HEK293T (cell line): Measurements from ENCODE around the gene TPSB2.

ENCODE experiments used
- BHLHE40 ChIP-seq: fragments of 450-650 bp; IDR thresholded peaks from 2 replicates; pipeline ENCODE4 v1.6.1; 2016; ENCODE audit warnings: mild to moderate bottlenecking, moderate library complexity, borderline replicate concordance
- ELF4 ChIP-seq: fragments of 450-650 bp; IDR thresholded peaks from 2 replicates; pipeline ENCODE4 v1.6.1; 2017; ENCODE audit warnings: antibody characterized with exemption
- FOXM1 ChIP-seq: fragments of 450-650 bp; IDR thresholded peaks from 2 replicates; pipeline ENCODE4 v1.6.1; 2017; ENCODE audit warnings: mild to moderate bottlenecking, borderline replicate concordance
- SUZ12 ChIP-seq: fragments of 450-650 bp; IDR thresholded peaks from 2 replicates; pipeline ENCODE4 v1.6.1; 2016; ENCODE audit warnings: mild to moderate bottlenecking
- TARDBP ChIP-seq: fragments of 450-650 bp; IDR thresholded peaks from 2 replicates; pipeline ENCODE4 v1.6.1; 2016

- TF ChIP-seq TARDBP (no peak), SUZ12 (no peak), ELF4 (no peak), FOXM1 (no peak), BHLHE40 (no peak)
These were observed 20.9 kb downstream of the TPSB2 start for GRCh38 chr16:1209081-1209480.
